Endothelial cell of umbilical vein (primary cell): ENCODE data around the gene TNFSF18. TPM values are rescaled to one million over a fixed set of nuclear protein-coding genes. Genes with fewer than 3 reads are reported as not detected.

Source experiments
- BruUV-seq: library from RNA; stranded (reverse); fragments of 400-500 nt; replicated peaks from 2 replicates; lab custom pipeline; 2021; lab: Mats Ljungman, UMichigan
- CTCF ChIA-PET: fragments of 300-600, 350-600 bp; sonication (Branson Sonifier 250); formaldehyde crosslinking; loops from one replicate; lab custom pipeline; 2021; ENCODE audit warnings: antibody characterized with exemption, inconsistent platforms; lab: Charles Lee
- POLR2A ChIA-PET: fragments of 300-600, 350-600 bp; sonication (Branson Sonifier 250); formaldehyde crosslinking; loops from one replicate; lab custom pipeline; 2021; ENCODE audit warnings: antibody characterized with exemption, inconsistent platforms; lab: Charles Lee
- DNase-seq: peaks from one replicate; pipeline ENCODE4 v3.0.0-alpha.2; 2011; ENCODE audit warnings: low read depth, low spot score
- FAIRE-seq: peaks from 2 replicates; lab custom pipeline; 2011; peaks lifted over from hg19 to GRCh38; lab: Jason Lieb, UNC
- H2AFZ ChIP-seq: 2 replicates; pipeline ENCODE4 v1.6.0; 2012; ENCODE audit warnings: low read depth, low read length, control low read depth, inconsistent platforms
- H3K27ac ChIP-seq: 2 replicates; pipeline ENCODE4 v1.5.1; 2011; ENCODE audit warnings: low read depth, mild to moderate bottlenecking, control low read depth, low read length, moderate library complexity; ENCODE audit not compliant: insufficient read depth
- H3K27me3 ChIP-seq, 2 experiments: 2 replicates each; pipeline versions ENCODE4 v1.6.0 to v1.6.1; 2011; ENCODE audit warnings: low read length in 2 of 2, mixed read lengths in 1 of 2; ENCODE audit not compliant: control insufficient read depth in 2 of 2, insufficient read depth in 2 of 2
- H3K36me3 ChIP-seq, 2 experiments: 2 replicates in 1 of 2; 3 replicates in 1 of 2; pipeline ENCODE4 v1.5.1; 2011; ENCODE audit warnings: low read length in 2 of 2, mild to moderate bottlenecking in 1 of 2, moderate library complexity in 1 of 2; ENCODE audit not compliant: control insufficient read depth in 2 of 2, insufficient read depth in 2 of 2; ENCODE audit errors: extremely low read depth in 1 of 2
- H3K4me1 ChIP-seq: 3 replicates; pipeline ENCODE4 v1.5.1; 2011; ENCODE audit warnings: mild to moderate bottlenecking, low read length; ENCODE audit not compliant: control insufficient read depth, insufficient read depth; ENCODE audit errors: extremely low read depth
- H3K4me2 ChIP-seq: 2 replicates; pipeline ENCODE4 v1.6.1; 2011; ENCODE audit warnings: low read length, control low read depth, mixed read lengths; ENCODE audit not compliant: insufficient read depth
- H3K4me3 ChIP-seq, 3 experiments: fragments of 200-600 bp in 1 of 3; sonication (generic), shearing (Covaris generic) in 1 of 3; replicated peaks in 1 of 3; 2 replicates each; pipeline ENCODE4 v1.5.1; 2011 to 2016; ENCODE audit warnings: control low read depth in 3 of 3, low read length in 3 of 3, mild to moderate bottlenecking in 2 of 3, inconsistent platforms in 1 of 3, low read depth in 1 of 3, moderate library complexity in 1 of 3; ENCODE audit not compliant: insufficient read depth in 1 of 3
- H3K79me2 ChIP-seq: 2 replicates; pipeline ENCODE4 v1.6.0; 2012; ENCODE audit warnings: low read length, inconsistent platforms; ENCODE audit not compliant: control insufficient read depth, insufficient read depth
- H3K9ac ChIP-seq: replicated peaks from 2 replicates; pipeline ENCODE3; 2011; ENCODE audit warnings: low read length, control low read depth; ENCODE audit not compliant: insufficient read depth; ENCODE audit errors: extremely low read depth
- H3K9me1 ChIP-seq: replicated peaks from 3 replicates; pipeline ENCODE4 v1.6.0; 2011; ENCODE audit warnings: mild to moderate bottlenecking, low read length; ENCODE audit not compliant: control insufficient read depth, insufficient read depth; ENCODE audit errors: extremely low read depth
- H3K9me3 ChIP-seq: replicated peaks from 2 replicates; pipeline ENCODE4 v1.5.1; 2012; ENCODE audit warnings: low read length, inconsistent platforms; ENCODE audit not compliant: control insufficient read depth, insufficient read depth
- H4K20me1 ChIP-seq: replicated peaks from 2 replicates; pipeline ENCODE3; 2011; ENCODE audit warnings: mild to moderate bottlenecking, low read length; ENCODE audit not compliant: control insufficient read depth, insufficient read depth; ENCODE audit errors: extremely low read depth
- EZH2 ChIP-seq: IDR thresholded peaks from 2 replicates; pipeline ENCODE4 v1.6.1; 2012; ENCODE audit warnings: borderline replicate concordance, low read depth, mild to moderate bottlenecking, moderate library complexity, low read length, inconsistent platforms; ENCODE audit not compliant: severe bottlenecking
- FOS ChIP-seq: IDR thresholded peaks from 2 replicates; pipeline ENCODE4 v1.6.1; 2011; ENCODE audit warnings: mild to moderate bottlenecking, low read length, moderate library complexity, borderline replicate concordance; ENCODE audit not compliant: insufficient read depth
- GATA2 ChIP-seq: IDR thresholded peaks from 2 replicates; pipeline ENCODE4 v1.7.0; 2011; ENCODE audit warnings: low read depth, mild to moderate bottlenecking, moderate library complexity, mixed read lengths, low read length; ENCODE audit not compliant: insufficient read length, insufficient read depth
- JUN ChIP-seq: IDR thresholded peaks from 2 replicates; pipeline ENCODE4 v1.6.1; 2011; ENCODE audit warnings: borderline replicate concordance, low read depth; ENCODE audit not compliant: insufficient read length, insufficient read depth
- MAX ChIP-seq: IDR thresholded peaks from 2 replicates; pipeline ENCODE4 v1.6.1; 2011; ENCODE audit not compliant: insufficient read depth, insufficient read length
- MYC ChIP-seq: IDR thresholded peaks from one replicate; pipeline ENCODE4 v1.6.1; 2011; ENCODE audit warnings: mild to moderate bottlenecking, low read depth, low read length
- POLR2A ChIP-seq: IDR thresholded peaks from 2 replicates; pipeline ENCODE4 v1.6.1; 2012; ENCODE audit warnings: low read depth, mild to moderate bottlenecking, control low read depth, low read length
- POLR2AphosphoS5 ChIP-seq: IDR thresholded peaks from 2 replicates; pipeline ENCODE4 v1.6.1; 2012; ENCODE audit warnings: low read depth, mild to moderate bottlenecking, control low read depth, low read length, moderate library complexity; ENCODE audit not compliant: insufficient read depth
- dilution Hi-C: fragments of 300-500 bp; cut with MboI; formaldehyde crosslinking; loops from one replicate; pipeline ENCODE4 v1.15.0; 2019; ENCODE audit warnings: low sequenced_read_pairs; ENCODE audit not compliant: extremely low pct_ligation_motif_present
- intact Hi-C: fragments of 100-400 bp; cut with micrococcal nuclease; formaldehyde crosslinking; loops from one replicate; pipeline ENCODE4 v1.10.0; 2022
- polyA plus RNA-seq, 4 experiments: library from polyadenylated mRNA; depleted of rRNA in 3 of 4; stranded (reverse) in 3 of 4; unstranded in 1 of 4; fragments of >200 nt; gene quantifications; 2 replicates each; pipeline versions ENCODE4 v1.2.1 to v1.2.3, GENCODE V29; 2011 to 2012; ENCODE audit warnings: missing spikeins in 1 of 4
- total RNA-seq: library from RNA; stranded (reverse); gene quantifications from 2 replicates; pipeline ENCODE4 v1.2.3, GENCODE V29; 2021
- TF ChIP-seq, protein P1 (sequence below), 2 donors: IDR thresholded peaks; 1 replicate in 1 of 2; 2 replicates in 1 of 2; pipeline ENCODE4 v1.5.1; 2011; ENCODE audit warnings: low read length in 2 of 2, mild to moderate bottlenecking in 2 of 2, moderate library complexity in 2 of 2, control low read depth in 1 of 2, inconsistent platforms in 1 of 2, low read depth in 1 of 2; ENCODE audit not compliant: insufficient read depth in 1 of 2; ENCODE audit errors: extremely low read depth in 1 of 2

The TNFSF18 gene
- total and polyA plus RNA-seq, 2 donors (not counting 3 experiments of a cell fraction or from before 2014, with no cell fraction given) = 15.3 to 39.4 TPM

- dilution Hi-C loops = no loop called here
- no peaks in the 10 kb centered on the region for H3K36me3 ChIP-seq
- no peaks in the 10 kb centered on the region for H3K27me3 ChIP-seq
- H3K4me3 ChIP-seq = no peak overlapping the region
- H3K79me2 ChIP-seq = no peaks in the 10 kb centered on the region
- ChIA-PET CTCF (interaction anchor here (1.4 kb wide), 1 partner anchor 13 kb away, joined by 5 read pairs; no protein-coding TSS in a partner anchor), POLR2A (no interaction called here)
- no peaks in the 10 kb centered on the region for H4K20me1 ChIP-seq
- no peak for TF ChIP-seq MAX
- TF ChIP-seq POLR2AphosphoS5 = no peak
- TF ChIP-seq, protein P1, sequence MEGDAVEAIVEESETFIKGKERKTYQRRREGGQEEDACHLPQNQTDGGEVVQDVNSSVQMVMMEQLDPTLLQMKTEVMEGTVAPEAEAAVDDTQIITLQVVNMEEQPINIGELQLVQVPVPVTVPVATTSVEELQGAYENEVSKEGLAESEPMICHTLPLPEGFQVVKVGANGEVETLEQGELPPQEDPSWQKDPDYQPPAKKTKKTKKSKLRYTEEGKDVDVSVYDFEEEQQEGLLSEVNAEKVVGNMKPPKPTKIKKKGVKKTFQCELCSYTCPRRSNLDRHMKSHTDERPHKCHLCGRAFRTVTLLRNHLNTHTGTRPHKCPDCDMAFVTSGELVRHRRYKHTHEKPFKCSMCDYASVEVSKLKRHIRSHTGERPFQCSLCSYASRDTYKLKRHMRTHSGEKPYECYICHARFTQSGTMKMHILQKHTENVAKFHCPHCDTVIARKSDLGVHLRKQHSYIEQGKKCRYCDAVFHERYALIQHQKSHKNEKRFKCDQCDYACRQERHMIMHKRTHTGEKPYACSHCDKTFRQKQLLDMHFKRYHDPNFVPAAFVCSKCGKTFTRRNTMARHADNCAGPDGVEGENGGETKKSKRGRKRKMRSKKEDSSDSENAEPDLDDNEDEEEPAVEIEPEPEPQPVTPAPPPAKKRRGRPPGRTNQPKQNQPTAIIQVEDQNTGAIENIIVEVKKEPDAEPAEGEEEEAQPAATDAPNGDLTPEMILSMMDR (IDR thresholded peaks at IDR 0.05; ENCODE audit: extremely low read depth in 1 of 2, insufficient read depth in 1 of 2, low read depth in 1 of 2, low read length in 2 of 2) = no peak
- no peak for TF ChIP-seq GATA2
- no peak for TF ChIP-seq EZH2
- TF ChIP-seq JUN = no peak
- no peak for TF ChIP-seq MYC
- TF ChIP-seq FOS = no peak
- no peak for TF ChIP-seq POLR2A
- H3K4me1 ChIP-seq = no peaks in the 10 kb centered on the region
- no TSS peak for BruUV-seq
- intact Hi-C loops = no loop called here
- H3K9me3 ChIP-seq = no peaks in the 10 kb centered on the region
- H3K9me1 ChIP-seq = no peaks in the 10 kb centered on the region
- H3K9ac ChIP-seq = no peak overlapping the region
- no peak overlapping the region for H2AFZ ChIP-seq
- DNase-seq (no peak), FAIRE-seq (no peak)
- no peak overlapping the region for H3K4me2 ChIP-seq
- H3K27ac ChIP-seq = no peak overlapping the region
Measured at GRCh38 chr1:173094541-173094940, 43.8 kb upstream of the TNFSF18 start.
